SK-N-SH treated with all-trans-retinoic acid at 6 μM for 48 hours (cell line): ENCODE measurements around the gene PLRG1.
A peak's percentile ranks its signal among the peaks of the same experiment; 100 is the strongest.

Experiments used
- ATAC-seq: fragments of 200-7000 bp; cut with Tn5 transposase; 3 replicates; pipeline ENCODE4 v1.9.1; 2020; ENCODE audit warnings: mild to moderate bottlenecking, moderate library complexity
- ARNTL ChIP-seq: fragments of 450-650 bp; formaldehyde crosslinking; IDR thresholded peaks from 2 replicates; pipeline ENCODE4 v1.5.0; 2020; ENCODE audit warnings: low read depth, mild to moderate bottlenecking, moderate library complexity, borderline replicate concordance
- CSDC2 ChIP-seq: fragments of 250-450 bp; sonication (Bioruptor Pico); IDR thresholded peaks from 2 replicates; pipeline ENCODE4 v1.5.0; 2020; ENCODE audit warnings: mild to moderate bottlenecking, moderate library complexity
- ESRRG ChIP-seq: fragments of 250-450 bp; sonication (Bioruptor Pico); IDR thresholded peaks from 2 replicates; pipeline ENCODE4 v1.6.1; 2021; ENCODE audit warnings: mild to moderate bottlenecking
- ISL1 ChIP-seq: fragments of 250-450 bp; sonication (Bioruptor Pico); IDR thresholded peaks from 2 replicates; pipeline ENCODE4 v2.1.2; 2022; ENCODE audit warnings: mild to moderate bottlenecking, moderate library complexity
- OSR1 ChIP-seq: fragments of 250-450 bp; sonication (Bioruptor Pico); IDR thresholded peaks from 2 replicates; pipeline ENCODE4 v1.8.0; 2022; ENCODE audit warnings: moderate library complexity, mild to moderate bottlenecking, inconsistent platforms
- POU6F1 ChIP-seq: fragments of 250-450 bp; sonication (Bioruptor Pico); IDR thresholded peaks from 2 replicates; pipeline ENCODE4 v1.8.0; 2021; ENCODE audit warnings: low read depth, mild to moderate bottlenecking, moderate library complexity, borderline replicate concordance
- PPARA ChIP-seq: fragments of 250-450 bp; sonication (Bioruptor Pico); IDR thresholded peaks from 2 replicates; pipeline ENCODE4 v1.5.0; 2020; ENCODE audit warnings: mild to moderate bottlenecking, borderline replicate concordance
- RARB ChIP-seq: fragments of 250-450 bp; sonication (Bioruptor Pico); IDR thresholded peaks from 2 replicates; pipeline ENCODE4 v1.8.0; 2021; ENCODE audit warnings: mild to moderate bottlenecking, moderate library complexity
- SNAI2 ChIP-seq: fragments of 250-450 bp; sonication (Bioruptor Pico); IDR thresholded peaks from 2 replicates; pipeline ENCODE4 v1.5.0; 2020; ENCODE audit warnings: mild to moderate bottlenecking, moderate library complexity
- TCF4 ChIP-seq: fragments of 250-450 bp; sonication (Bioruptor Pico); IDR thresholded peaks from 2 replicates; pipeline ENCODE4 v1.8.0; 2021; ENCODE audit warnings: mild to moderate bottlenecking, moderate library complexity, borderline replicate concordance
- TOX ChIP-seq: fragments of 250-450 bp; sonication (Bioruptor Pico); IDR thresholded peaks from 2 replicates; pipeline ENCODE4 v1.8.0; 2021; ENCODE audit warnings: mild to moderate bottlenecking, moderate library complexity, borderline replicate concordance
- ZFP3 ChIP-seq: fragments of 250-450 bp; sonication (Bioruptor Pico); IDR thresholded peaks from 2 replicates; pipeline ENCODE4 v1.5.0; 2020; ENCODE audit warnings: mild to moderate bottlenecking, moderate library complexity
- ZFP30 ChIP-seq: fragments of 450-650 bp; formaldehyde crosslinking; IDR thresholded peaks from 2 replicates; pipeline ENCODE4 v1.5.0; 2022; ENCODE audit warnings: mild to moderate bottlenecking, moderate library complexity
- ZNF565 ChIP-seq: fragments of 450-650 bp; formaldehyde crosslinking; conservative IDR thresholded peaks from 2 replicates; pipeline ENCODE4 v1.5.0; 2020; ENCODE audit warnings: low read depth, mild to moderate bottlenecking, moderate library complexity
- ZNF70 ChIP-seq: fragments of 450-650 bp; formaldehyde crosslinking; IDR thresholded peaks from 2 replicates; pipeline ENCODE4 v1.5.0; 2020; ENCODE audit warnings: mild to moderate bottlenecking, moderate library complexity
- ZNF8 ChIP-seq: fragments of 450-650 bp; formaldehyde crosslinking; IDR thresholded peaks from 2 replicates; pipeline ENCODE4 v1.5.0; 2020; ENCODE audit warnings: mild to moderate bottlenecking, moderate library complexity
- TF ChIP-seq, protein P1 (sequence below): fragments of 250-450 bp; sonication (Bioruptor Pico); IDR thresholded peaks from 2 replicates; pipeline ENCODE4 v1.8.0; 2020; ENCODE audit warnings: mild to moderate bottlenecking, moderate library complexity, borderline replicate concordance
- TF ChIP-seq, protein P2 (sequence below): fragments of 250-450 bp; sonication (Bioruptor Pico); IDR thresholded peaks from 2 replicates; pipeline ENCODE4 v1.5.1; 2021; ENCODE audit warnings: mild to moderate bottlenecking, moderate library complexity

Gene PLRG1

DNA sequence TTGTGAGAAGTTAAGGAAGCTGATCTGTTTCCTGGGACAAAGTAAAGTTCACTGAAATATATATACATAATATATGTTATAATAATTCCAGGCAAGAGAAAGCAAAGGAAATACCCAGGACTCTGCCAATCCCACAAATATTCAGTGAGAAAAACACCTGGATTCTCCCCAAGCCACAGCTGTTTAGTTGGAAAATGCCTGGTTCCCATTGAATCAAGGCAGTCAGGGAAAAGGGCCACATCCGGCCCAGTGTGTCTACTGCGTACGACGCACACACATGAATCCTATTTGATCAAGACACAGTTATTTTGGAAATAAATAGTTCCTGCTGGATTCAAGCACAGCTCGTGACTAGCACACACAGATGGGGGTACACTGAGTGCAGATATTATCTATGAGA, 52.3 kb downstream of the PLRG1 start:
- TF ChIP-seq OSR1, result no peak
- TF ChIP-seq SNAI2, result no peak
- TF ChIP-seq POU6F1 (CRISPR knock-in tag), result no peak
- TF ChIP-seq, protein P1, sequence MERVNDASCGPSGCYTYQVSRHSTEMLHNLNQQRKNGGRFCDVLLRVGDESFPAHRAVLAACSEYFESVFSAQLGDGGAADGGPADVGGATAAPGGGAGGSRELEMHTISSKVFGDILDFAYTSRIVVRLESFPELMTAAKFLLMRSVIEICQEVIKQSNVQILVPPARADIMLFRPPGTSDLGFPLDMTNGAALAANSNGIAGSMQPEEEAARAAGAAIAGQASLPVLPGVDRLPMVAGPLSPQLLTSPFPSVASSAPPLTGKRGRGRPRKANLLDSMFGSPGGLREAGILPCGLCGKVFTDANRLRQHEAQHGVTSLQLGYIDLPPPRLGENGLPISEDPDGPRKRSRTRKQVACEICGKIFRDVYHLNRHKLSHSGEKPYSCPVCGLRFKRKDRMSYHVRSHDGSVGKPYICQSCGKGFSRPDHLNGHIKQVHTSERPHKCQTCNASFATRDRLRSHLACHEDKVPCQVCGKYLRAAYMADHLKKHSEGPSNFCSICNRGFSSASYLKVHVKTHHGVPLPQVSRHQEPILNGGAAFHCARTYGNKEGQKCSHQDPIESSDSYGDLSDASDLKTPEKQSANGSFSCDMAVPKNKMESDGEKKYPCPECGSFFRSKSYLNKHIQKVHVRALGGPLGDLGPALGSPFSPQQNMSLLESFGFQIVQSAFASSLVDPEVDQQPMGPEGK, result no peak
- TF ChIP-seq ZFP30 (CRISPR knock-in tag), result no peak
- no peak for TF ChIP-seq TOX
- no peak for TF ChIP-seq RARB (CRISPR knock-in tag)
- TF ChIP-seq ZNF8 (CRISPR knock-in tag), result no peak

GRCh38 chr4:154495867-154496266, 54.3 kb downstream of the PLRG1 start:
- no peak for ATAC-seq
- TF ChIP-seq, protein P1, result no peak
- no peak for TF ChIP-seq ARNTL (CRISPR knock-in tag)
- TF ChIP-seq, protein P2, sequence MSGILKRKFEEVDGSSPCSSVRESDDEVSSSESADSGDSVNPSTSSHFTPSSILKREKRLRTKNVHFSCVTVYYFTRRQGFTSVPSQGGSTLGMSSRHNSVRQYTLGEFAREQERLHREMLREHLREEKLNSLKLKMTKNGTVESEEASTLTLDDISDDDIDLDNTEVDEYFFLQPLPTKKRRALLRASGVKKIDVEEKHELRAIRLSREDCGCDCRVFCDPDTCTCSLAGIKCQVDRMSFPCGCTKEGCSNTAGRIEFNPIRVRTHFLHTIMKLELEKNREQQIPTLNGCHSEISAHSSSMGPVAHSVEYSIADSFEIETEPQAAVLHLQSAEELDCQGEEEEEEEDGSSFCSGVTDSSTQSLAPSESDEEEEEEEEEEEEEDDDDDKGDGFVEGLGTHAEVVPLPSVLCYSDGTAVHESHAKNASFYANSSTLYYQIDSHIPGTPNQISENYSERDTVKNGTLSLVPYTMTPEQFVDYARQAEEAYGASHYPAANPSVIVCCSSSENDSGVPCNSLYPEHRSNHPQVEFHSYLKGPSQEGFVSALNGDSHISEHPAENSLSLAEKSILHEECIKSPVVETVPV, result no peak
- no peak for TF ChIP-seq PPARA (CRISPR knock-in tag)
- TF ChIP-seq ZFP30 (CRISPR knock-in tag), result no peak
- no peak for TF ChIP-seq POU6F1 (CRISPR knock-in tag)

More for the DNA sequence above, 52.3 kb downstream of the PLRG1 start:
- no peak for ATAC-seq

DNA sequence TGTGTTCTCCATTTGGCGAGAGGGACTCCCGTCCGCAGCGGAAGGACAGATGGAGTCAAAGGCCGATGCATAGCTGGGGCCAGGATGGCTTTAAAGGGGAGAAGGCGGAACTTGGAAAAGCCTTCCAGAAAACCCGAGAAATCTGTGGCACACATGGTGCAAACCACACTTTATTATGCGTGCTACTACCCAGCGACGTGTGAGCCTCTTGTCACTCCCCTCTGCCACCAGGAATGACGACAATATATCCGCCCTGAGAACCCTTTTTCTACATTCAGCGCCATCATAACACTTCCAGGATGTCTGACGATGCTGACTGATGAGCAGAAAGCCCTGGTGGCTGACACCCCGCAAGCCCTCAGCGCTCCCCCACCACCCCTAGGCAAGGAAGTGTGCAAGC, 57.9 kb downstream of the PLRG1 start:
- ATAC-seq, result no peak
- TF ChIP-seq CSDC2 (CRISPR knock-in tag), result no peak
- no peak for TF ChIP-seq TCF4 (CRISPR knock-in tag)
- TF ChIP-seq, protein P2, result no peak

GRCh38 chr4:154491341-154492271, 58.6 kb downstream of the PLRG1 start, which contains the start of gene DCHS2:
TSS of gene DCHS2 (minus strand) at chr4:154491799. CDS start at chr4:154491355, 444 bp downstream.
- peak; percentile 61 for ATAC-seq
- TF ChIP-seq TOX (no peak), RARB (CRISPR knock-in tag) (no peak), TCF4 (CRISPR knock-in tag) (no peak), ZFP30 (CRISPR knock-in tag) (no peak), SNAI2 (no peak), ZFP3 (CRISPR knock-in tag) (no peak), ESRRG (CRISPR knock-in tag) (no peak), ARNTL (CRISPR knock-in tag) (no peak), ZNF565 (CRISPR knock-in tag) (no peak), OSR1 (no peak), ZNF70 (no peak), ISL1 (CRISPR knock-in tag) (no peak)
- TF ChIP-seq, protein P2, result no peak
- TF ChIP-seq, all 23 proteins: peak for 0
